ENCODE results near the gene TMEM229B.
A peak's percentile ranks its signal among the peaks of the same experiment; 100 is the strongest.

The TMEM229B gene

DNA sequence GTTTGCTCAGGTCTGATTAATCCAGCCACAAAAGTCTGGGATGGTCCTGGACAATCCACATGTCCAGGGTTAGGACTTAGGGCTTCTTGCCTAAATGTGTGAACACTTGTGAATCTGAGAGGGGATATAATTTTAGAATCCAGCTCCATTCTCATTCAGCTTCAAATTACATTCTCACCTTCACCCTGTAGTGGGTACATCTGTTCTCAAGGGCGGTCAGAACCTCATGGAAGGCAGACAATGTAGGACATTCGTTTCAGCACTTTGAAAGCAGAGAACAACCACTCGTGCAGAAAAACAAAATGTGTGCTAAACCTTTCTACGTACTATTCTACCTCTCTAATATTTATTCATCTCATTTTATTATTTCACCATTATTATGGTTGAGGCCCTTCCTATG lies 1.2 kb downstream of the TMEM229B start:
- DNase-seq (ENCODE audit: low spot score), result no peak

DNA sequence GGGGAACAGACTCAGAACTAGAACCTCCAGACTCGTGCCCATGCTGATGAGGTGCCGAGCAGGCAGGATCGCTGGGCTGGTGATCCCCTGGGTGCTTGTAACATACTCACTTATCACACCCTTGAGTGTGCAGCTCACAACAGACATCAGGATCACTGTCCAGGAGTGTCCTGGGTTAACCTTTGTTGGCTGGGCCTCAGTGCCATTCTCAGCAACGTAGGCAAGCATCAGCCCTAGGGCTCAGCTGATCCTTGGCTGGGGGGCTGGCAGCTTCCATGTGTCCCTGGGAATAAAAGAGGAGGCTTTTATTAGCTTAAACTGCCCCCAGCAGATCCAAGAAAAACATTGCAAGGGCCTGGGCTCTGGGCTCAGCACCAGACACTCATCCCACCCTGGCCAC lies 1.6 kb downstream of the TMEM229B start:
- DNase-seq (ENCODE audit: low spot score), result no peak

GRCh38 chr14:67485501-67486095 lies 2.9 kb downstream of the TMEM229B start:
- peak; percentile 40 for DNase-seq (ENCODE audit: low spot score)

DNA sequence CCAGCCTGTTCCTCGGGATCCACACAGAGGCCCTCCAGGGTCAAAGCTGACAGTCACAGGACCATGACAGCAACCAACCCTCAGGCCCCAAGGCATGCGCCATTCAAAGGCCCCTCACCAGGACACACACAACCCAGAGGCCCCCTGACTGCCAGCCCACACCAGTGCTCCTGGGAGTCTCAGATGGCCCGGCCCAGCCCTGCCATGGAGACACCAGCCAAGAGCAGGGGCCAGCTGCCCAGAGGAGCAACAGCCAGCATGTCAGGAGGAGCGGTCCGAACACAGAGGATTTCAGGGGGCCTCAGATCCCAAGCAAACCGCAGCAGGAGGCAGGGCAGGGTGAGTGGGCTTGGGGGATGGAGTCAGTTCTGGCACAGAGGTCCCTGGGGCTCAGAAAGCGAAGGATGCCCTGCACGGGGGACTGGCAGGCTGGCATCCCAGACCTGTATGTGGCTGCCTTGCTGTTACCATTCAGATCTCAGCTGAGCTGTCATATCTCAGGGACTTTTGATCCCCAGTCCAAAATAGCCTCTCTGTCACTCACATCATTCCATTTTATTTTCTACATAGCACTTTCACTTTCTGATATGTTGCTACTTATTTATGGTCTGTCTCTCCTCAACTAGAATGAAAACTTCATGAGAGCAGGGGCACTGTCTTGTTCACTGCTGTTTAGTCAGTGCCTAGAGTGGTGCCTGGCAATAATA lies 4.8 kb downstream of the TMEM229B start:
- DNase-seq (ENCODE audit: low spot score), result no peak

- DNase-seq (ENCODE audit: low spot score), result no peak
Observed at GRCh38 chr14:67482231-67483164, 6.0 kb downstream of the TMEM229B start.

DNA sequence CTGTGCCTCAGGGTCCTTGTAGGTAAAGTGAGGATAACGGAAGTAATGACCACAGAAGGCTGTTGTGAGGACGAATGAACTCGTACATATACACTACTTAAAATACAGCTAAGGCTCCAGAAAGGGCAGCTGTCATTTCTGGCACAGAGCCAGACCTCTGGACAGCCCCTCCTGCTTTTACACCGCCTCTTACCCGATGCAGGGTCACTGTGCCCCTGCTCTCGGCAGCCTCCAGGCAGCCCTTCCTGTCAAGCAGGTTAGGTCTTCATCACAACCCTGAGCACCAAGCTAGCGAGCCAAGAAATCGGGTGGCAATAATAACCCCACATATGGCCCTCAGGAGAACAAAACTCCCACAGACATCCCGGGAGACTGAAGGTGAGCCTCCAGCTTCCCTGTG lies 8.5 kb downstream of the TMEM229B start:
- DNase-seq (ENCODE audit: low spot score), result peak; percentile 50

DNA sequence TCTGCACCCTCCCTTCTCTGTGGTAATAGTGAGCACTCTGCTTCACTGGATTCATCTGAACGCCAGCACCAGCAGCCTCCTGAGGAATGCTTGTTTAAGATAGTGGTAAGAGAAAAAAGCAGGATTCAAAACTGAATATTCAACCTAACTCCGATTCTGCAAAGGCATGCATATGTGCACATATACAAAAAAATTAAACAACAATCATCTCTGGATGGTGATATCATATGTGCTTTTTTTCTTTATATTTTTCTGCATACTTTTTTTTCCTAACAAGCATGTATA lies 9.8 kb downstream of the TMEM229B start:
- no peak for DNase-seq (ENCODE audit: low spot score)

DNA sequence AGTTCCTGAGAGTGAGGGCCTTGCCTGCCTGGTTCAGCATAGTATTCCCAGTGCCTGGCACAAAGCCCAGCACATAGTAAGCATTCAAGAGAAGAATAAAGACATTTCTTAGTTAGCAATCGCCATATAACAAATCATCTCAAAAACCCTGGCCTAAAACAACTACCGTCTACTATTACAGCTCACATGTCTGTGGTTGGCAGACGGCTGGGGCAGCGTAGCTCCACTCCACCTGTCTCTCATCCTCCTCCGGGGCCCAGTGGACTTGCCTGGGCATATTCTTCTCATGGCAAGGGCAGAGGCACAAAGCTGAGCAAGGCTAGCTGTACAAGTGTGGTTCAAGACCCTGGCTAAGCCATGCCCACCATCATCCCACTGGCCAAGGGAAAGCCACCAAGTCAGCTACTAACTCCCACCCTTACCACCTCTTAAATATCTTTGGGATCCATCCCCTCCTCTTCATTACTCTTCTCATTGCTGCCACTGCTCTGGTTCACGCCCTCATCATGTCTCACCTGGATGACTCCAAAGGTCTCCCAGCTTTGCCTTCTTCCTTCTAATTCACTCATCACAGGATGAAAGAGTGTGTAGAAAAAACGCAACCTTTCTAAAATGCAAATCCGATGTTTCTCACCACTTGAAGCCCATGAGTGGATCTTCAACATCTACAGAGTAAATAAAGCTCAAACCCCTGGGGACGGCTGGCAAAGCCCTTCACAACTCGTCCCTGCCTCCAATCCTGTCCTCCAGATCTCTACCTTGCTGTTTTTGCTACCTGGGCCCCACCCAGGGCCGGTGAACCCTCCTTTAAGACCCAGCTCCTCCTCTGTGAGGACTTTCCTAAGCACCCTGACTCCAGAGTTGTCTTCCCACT lies 10.4 kb downstream of the TMEM229B start:
- no peak for DNase-seq (ENCODE audit: low spot score)

GRCh38 chr14:67474366-67474765 lies 14.2 kb downstream of the TMEM229B start:
- DNase-seq (ENCODE audit: low spot score), result no peak

DNA sequence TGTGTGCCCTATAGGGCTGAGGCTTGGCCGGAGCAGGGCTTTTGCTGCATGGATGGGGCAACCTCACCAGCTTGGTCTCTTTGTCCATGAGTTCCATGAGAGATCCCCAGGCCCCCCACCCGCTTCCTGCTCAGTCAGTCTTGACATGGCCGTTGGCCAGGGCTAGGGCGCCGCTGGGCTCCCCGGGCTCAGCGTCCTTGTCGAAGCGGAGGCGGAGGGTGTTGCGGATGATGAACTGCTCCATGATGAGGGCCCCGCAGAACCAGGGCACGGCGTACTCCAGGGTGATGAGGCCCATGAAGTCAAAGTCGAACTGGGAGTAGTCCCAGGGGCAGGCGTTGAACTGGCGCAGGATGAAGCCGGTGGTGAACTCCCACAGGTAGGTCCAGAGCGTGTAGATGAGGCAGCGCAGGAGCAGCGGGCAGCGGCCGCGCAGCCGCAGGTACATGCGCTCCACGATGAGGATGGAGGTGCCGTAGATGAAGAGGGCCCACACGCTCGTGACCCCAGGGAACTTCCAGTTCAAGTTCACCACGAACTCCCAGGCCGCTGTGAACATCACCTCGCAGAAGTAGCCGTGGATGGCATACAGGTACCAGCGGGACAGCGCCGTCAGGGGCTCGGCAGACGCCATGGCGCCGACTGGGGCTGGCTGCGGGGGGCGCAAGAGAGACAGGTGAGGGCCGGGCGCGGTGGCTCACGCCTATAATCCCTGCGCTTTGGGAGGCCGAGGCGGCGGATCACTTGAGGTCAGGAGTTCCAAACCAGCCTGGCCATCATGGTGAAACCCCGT lies 15.0 kb downstream of the TMEM229B start:
- no peak for DNase-seq (ENCODE audit: low spot score)

DNA sequence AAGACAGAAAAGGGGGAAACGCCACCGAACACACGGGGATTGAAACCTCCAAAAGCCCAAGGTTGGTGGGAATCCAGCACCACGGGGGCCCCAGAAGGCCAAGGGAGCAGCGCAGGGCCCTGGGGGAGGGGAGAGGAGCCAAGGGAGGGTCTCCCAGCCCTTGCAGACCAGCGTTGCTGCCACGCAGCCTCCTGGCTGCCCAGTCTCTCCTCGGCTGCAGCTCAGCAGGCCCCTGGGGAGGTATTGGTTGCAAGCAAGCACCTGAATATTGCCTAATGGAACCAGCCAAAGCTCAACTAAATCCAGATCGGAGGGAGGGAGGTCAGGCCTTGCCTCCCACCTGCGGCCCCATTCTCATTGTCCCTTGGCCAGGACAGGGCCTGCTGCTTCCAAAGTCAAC lies 15.8 kb downstream of the TMEM229B start:
- DNase-seq (ENCODE audit: low spot score), result no peak

GRCh38 chr14:67469954-67470353 lies 18.6 kb downstream of the TMEM229B start:
- no peak for DNase-seq (ENCODE audit: low spot score)

GRCh38 chr14:67468378-67468730 lies 20.2 kb downstream of the TMEM229B start:
- no peak for DNase-seq (ENCODE audit: low spot score)

DNA sequence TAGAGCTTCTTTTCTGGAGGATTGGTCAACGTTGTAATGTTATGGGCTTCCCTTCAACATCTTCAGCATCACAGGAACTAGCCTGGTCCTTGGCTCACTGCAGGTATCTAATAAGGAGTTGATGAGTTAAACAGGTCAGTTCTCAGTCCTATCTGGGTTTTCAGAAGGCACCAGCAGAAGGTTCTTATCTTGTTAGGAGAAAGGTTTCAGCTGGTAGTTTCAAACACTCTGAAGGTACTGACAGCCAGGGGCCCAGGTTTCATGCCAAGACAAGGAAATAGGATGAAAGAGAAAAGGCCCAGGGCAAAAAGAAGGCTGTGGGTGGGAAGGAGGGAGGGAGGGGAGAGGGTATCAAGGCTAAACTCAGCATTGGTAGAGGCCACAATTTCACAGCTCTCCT lies 21.4 kb downstream of the TMEM229B start:
- no peak for DNase-seq (ENCODE audit: low spot score)

- DNase-seq (ENCODE audit: low spot score), result no peak
Observed at GRCh38 chr14:67464879-67465278, 23.6 kb downstream of the TMEM229B start.

DNA sequence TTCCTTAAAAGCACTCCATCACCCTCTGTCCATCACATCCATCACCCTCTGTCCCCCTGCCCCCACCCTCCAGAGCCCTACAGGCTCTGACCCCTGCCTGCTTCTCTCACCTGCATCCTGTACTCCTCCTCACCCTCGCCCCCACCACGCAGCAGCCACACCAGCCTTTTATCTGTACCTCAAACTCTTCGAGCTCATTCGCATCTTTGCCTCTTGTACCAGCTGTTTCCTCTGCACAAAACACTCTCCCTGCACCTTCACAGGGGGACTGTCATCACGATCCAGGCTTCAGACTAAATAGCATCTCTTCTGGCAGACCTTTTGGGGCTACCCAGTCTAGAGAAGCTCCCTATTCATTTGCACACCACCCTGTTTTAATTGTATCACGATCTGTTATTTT lies 24.1 kb downstream of the TMEM229B start:
- DNase-seq (ENCODE audit: low spot score), result no peak

DNA sequence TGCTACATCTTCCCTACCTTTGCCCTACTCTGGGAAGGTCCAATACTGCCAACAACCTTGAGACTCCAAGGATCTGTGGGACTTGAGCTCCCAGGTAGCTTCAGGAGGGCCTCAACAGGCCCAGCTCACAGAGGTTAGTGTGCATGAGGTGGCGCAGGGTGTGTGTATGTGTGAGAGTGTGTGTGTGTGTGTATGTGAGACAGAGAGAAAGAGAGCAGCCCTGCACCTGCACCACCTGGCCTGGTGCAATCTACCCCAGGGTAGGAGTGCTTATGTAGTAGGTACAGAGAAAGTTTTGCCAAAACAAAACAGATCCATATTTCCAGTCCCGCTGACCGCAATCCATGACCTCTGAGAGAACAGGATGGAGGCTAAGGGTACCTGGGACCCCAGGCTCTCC lies 24.6 kb downstream of the TMEM229B start:
- DNase-seq (ENCODE audit: low spot score), result no peak

- no peak for DNase-seq (ENCODE audit: low spot score)
Observed at GRCh38 chr14:67461996-67462395, 26.5 kb downstream of the TMEM229B start.

- DNase-seq (ENCODE audit: low spot score), result no peak
Observed at GRCh38 chr14:67461341-67461985, 27.1 kb downstream of the TMEM229B start.

DNA sequence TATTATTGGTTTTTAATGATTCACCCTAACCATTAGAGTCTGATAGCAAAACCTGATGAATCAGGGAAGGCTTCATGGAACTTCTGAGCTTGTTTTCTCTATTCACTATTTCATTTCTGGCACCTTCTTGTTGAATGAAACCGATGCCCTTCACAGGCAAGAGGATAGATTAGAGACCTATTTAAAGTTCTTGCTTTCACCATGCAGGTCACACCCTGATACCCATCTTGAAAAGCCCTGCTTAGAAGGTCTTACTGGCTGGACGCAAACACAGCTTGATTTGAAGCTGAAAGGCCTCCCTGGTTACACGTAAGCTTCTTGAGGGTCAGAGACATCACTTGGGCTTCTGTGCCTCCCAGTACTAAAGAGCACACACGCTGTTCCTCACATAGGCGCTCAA lies 29.2 kb downstream of the TMEM229B start:
- no peak for DNase-seq (ENCODE audit: low spot score)

DNA sequence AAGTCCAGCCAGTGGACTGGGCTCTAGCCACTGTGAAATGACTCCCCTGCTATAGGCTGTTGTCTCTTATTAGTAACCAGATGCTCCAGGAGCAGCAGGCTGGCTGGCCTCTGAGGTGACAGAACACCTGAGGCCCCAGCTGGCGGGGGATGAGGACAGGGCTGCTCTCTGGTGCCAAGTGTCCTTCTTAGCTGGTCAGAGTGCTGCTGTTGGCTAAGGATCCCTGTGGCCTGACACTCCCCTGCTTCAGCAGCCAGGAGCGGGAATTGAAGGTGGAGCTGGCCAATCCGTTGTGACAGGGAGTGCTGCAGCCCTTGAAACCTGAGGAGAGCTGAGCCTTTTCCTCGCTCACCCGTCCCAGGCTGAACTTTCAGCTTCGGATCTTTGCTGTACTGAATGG lies 30.7 kb downstream of the TMEM229B start:
- no peak for DNase-seq (ENCODE audit: low spot score)
